NCI-H2081 treated with DMSO at 0.1 percent for 48 hours (cell line): ENCODE results near the gene SMIM5.

Experiments used
- DNase-seq: peaks from one replicate; lab custom pipeline; 2025; lab: John Stamatoyannopoulos, UW

SMIM5 gene

GRCh38 chr17:75639771-75640555 is 6.7 kb downstream of the SMIM5 start:
- no peak for DNase-seq

- no peak for DNase-seq
Observed at GRCh38 chr17:75640556-75641119, 7.4 kb downstream of the SMIM5 start.

- no peak for DNase-seq
Observed at GRCh38 chr17:75641343-75641742, 8.1 kb downstream of the SMIM5 start.

- DNase-seq, result no peak
Observed at GRCh38 chr17:75642182-75642783, 9.0 kb downstream of the SMIM5 start.

- no peak for DNase-seq
Observed at GRCh38 chr17:75642784-75643642, 9.8 kb downstream of the SMIM5 start.

GRCh38 chr17:75643643-75644017 is 10.4 kb downstream of the SMIM5 start:
- DNase-seq, result no peak

- DNase-seq, result no peak
Observed at GRCh38 chr17:75645501-75645888, 12.3 kb downstream of the SMIM5 start.

GRCh38 chr17:75645889-75646637 is 12.8 kb downstream of the SMIM5 start:
- DNase-seq, result no peak

- no peak for DNase-seq
Observed at GRCh38 chr17:75646638-75646992, 13.4 kb downstream of the SMIM5 start.

GRCh38 chr17:75647061-75647460 is 13.8 kb downstream of the SMIM5 start:
- DNase-seq, result no peak

- no peak for DNase-seq
Observed at GRCh38 chr17:75647921-75648320, 14.7 kb downstream of the SMIM5 start.

- no peak for DNase-seq
Observed at GRCh38 chr17:75649687-75650086, 16.5 kb downstream of the SMIM5 start.

GRCh38 chr17:75650874-75651273 is 17.6 kb downstream of the SMIM5 start:
- no peak for DNase-seq

GRCh38 chr17:75652341-75652740 is 19.1 kb downstream of the SMIM5 start:
- DNase-seq, result no peak

GRCh38 chr17:75652934-75653549 is 19.8 kb downstream of the SMIM5 start:
- DNase-seq, result no peak

GRCh38 chr17:75654176-75654575 is 20.9 kb downstream of the SMIM5 start:
- no peak for DNase-seq

GRCh38 chr17:75658237-75658636 is 25.0 kb downstream of the SMIM5 start:
- DNase-seq, result no peak

GRCh38 chr17:75661531-75661930 is 28.3 kb downstream of the SMIM5 start:
- DNase-seq, result no peak

GRCh38 chr17:75662511-75662910 is 29.3 kb downstream of the SMIM5 start:
- DNase-seq, result no peak

- DNase-seq, result no peak
Observed at GRCh38 chr17:75664099-75664549, 30.9 kb downstream of the SMIM5 start.

GRCh38 chr17:75665981-75666380 is 32.7 kb downstream of the SMIM5 start:
- no peak for DNase-seq
